Measurements from ENCODE around the gene CREB1. TPM values are rescaled to one million over a fixed set of nuclear protein-coding genes. Genes with fewer than 3 reads are reported as not detected.

Gene CREB1
- total and polyA plus RNA-seq, 10 of the 15 experiments (the other 5 are each of a cell fraction or from before 2014, with no cell fraction given): 13.4 to 76.9 (median 39.5) TPM

- no peak for FAIRE-seq
- Histone ChIP-seq H2AFZ (ENCODE audit: control insufficient read depth, low read depth, low read length) (no peak overlapping the region), H3K27me3 (replicated peaks in 1 of 2; ENCODE audit: control insufficient read depth in 2 of 2, insufficient read depth in 2 of 2, low read length in 1 of 2) (no peaks in the 10 kb centered on the region), H3K4me1 (ENCODE audit: control insufficient read depth, insufficient read depth, low read length) (no peaks in the 10 kb centered on the region), H3K79me2 (ENCODE audit: control insufficient read depth, insufficient read depth, low read length) (no peaks in the 10 kb centered on the region), H3K9ac (ENCODE audit: control insufficient read depth, insufficient read depth, low read length) (no peak overlapping the region), H3K4me2 (ENCODE audit: control insufficient read depth, insufficient read depth) (no peak overlapping the region), H3K4me3 (no peak overlapping the region), H3K9me3 (replicated peaks; ENCODE audit: control insufficient read depth, insufficient read depth, low read length) (no peaks in the 10 kb centered on the region), H4K20me1 (ENCODE audit: control insufficient read depth, insufficient read depth) (no peaks in the 10 kb centered on the region), H3K27ac (ENCODE audit: control insufficient read depth, insufficient read depth) (no peak overlapping the region), H3K36me3 (ENCODE audit: control insufficient read depth in 2 of 2, insufficient read depth in 2 of 2, low read length in 1 of 2) (peaks cover 3 to 17% of the 10 kb centered on the region in 2 experiments)
- BruUV-seq (replicated peaks): no TSS peak
- ChIA-PET CTCF (interaction anchor here (1.0 to 1.4 kb wide), 2 partner anchors 25 to 372 kb away, joined by 3 read pairs; partner anchors contain the start of gene METTL21A), SMC1A (ENCODE audit: uncharacterized antibody, unreplicated experiment) (interaction anchor here (0.5 to 1.5 kb wide), 2 partner anchors 65 to 380 kb away, joined by 3 read pairs; no protein-coding TSS in a partner anchor), RAD21 (ENCODE audit: unreplicated experiment) (no interaction called here), POLR2A (no interaction called here)
- intact Hi-C loops (cut with micrococcal nuclease; ENCODE audit: unreplicated experiment) (no loop called here), in situ Hi-C loops (cut with MboI) (no loop called here)
- DNase-seq (ENCODE audit: low read depth, low spot score): no peak
- TF ChIP-seq IRF5 (IDR thresholded peaks at IDR 0.05; ENCODE audit: borderline replicate concordance) (no peak), BCLAF1 (IDR thresholded peaks at IDR 0.05) (no peak), ATF2 (IDR thresholded peaks at IDR 0.05; ENCODE audit: low read length) (no peak), MTA3 (IDR thresholded peaks at IDR 0.05; ENCODE audit: borderline replicate concordance, low read length) (no peak), MEF2B (IDR thresholded peaks at IDR 0.05; ENCODE audit: partially characterized antibody, poor library complexity, severe bottlenecking) (no peak), TBL1XR1 (IDR thresholded peaks at IDR 0.05; ENCODE audit: low read depth, low read length) (no peak), CEBPZ (IDR thresholded peaks at IDR 0.05; ENCODE audit: low read depth, low read length) (no peak), EZH2 (IDR thresholded peaks at IDR 0.05; ENCODE audit: borderline replicate concordance, control insufficient read depth, low read depth, low read length) (no peak), POLR2AphosphoS2 (IDR thresholded peaks at IDR 0.05; ENCODE audit: low read depth, low read length) (no peak), NRF1 (conservative IDR thresholded peaks at IDR 0.05; ENCODE audit: low read depth, low read length) (no peak)
- ATAC-seq: no peak
Measured at GRCh38 chr2:207600231-207600630, 70.5 kb downstream of the CREB1 start.
